Sigmoid colon (tissue), 7 donors: ENCODE measurements around the gene LDLRAD4. TPM values are rescaled to one million over a fixed set of nuclear protein-coding genes. Genes with fewer than 3 reads are reported as not detected.

Experiments
- DNase-seq: peaks from one replicate; pipeline ENCODE4 v3.0.0-alpha.2; 2019
- H3K27ac ChIP-seq, 4 donors: fragments of 200-600 bp; sonication (generic); one replicate each; pipeline ENCODE4 v1.5.1; 2016 to 2019; ENCODE audit warnings: mild to moderate bottlenecking in 1 of 4
- H3K27me3 ChIP-seq, 3 donors: fragments of 200-600 bp; sonication (generic); one replicate each; pipeline ENCODE4 v1.5.1; 2019; ENCODE audit warnings: mild to moderate bottlenecking in 1 of 3
- H3K36me3 ChIP-seq, 4 donors: fragments of 200-600 bp; sonication (generic); one replicate each; pipeline ENCODE4 v1.5.1; 2016 to 2019
- H3K4me1 ChIP-seq, 4 donors: fragments of 200-600 bp; sonication (generic); one replicate each; pipeline ENCODE4 v1.5.1; 2017 to 2019
- H3K4me3 ChIP-seq, 4 donors: fragments of 200-600 bp; sonication (generic); one replicate each; pipeline ENCODE4 v1.5.1; 2017 to 2019; ENCODE audit warnings: mild to moderate bottlenecking in 2 of 4, moderate library complexity in 1 of 4
- H3K9me3 ChIP-seq, 4 donors: fragments of 200-600 bp in 3 of 4; sonication (generic) in 3 of 4; one replicate each; pipeline versions ENCODE4 v1.5.1 to v1.6.1; 2013 to 2019
- EP300 ChIP-seq, 4 donors: sonication (generic); formaldehyde crosslinking; IDR thresholded peaks; one replicate each; pipeline ENCODE4 v1.6.1; 2017; ENCODE audit warnings: antibody characterized with exemption in 4 of 4
- POLR2A ChIP-seq, 2 donors: fragments of 450-650 bp; IDR thresholded peaks; one replicate each; pipeline ENCODE4 v1.6.1; 2016; ENCODE audit warnings: antibody characterized with exemption in 2 of 2, mild to moderate bottlenecking in 2 of 2, moderate library complexity in 2 of 2
- POLR2AphosphoS5 ChIP-seq, 4 donors: sonication (generic); formaldehyde crosslinking; IDR thresholded peaks; one replicate each; pipeline ENCODE4 v1.6.1; 2017; ENCODE audit warnings: antibody characterized with exemption in 4 of 4
- WGBS, 2 donors: extraction: QIAGEN DNeasy Blood & Tissue Kit; methylation state at CpG; one replicate each; pipeline ENCODE4 v1.1.7; 2013; 5-methylcytosine and 5-hydroxymethylcytosine counted together
- intact Hi-C: fragments of 100-400 bp; cut with DNase I; formaldehyde crosslinking; loops from one replicate; pipeline ENCODE4 v1.15.1; 2023
- polyA plus RNA-seq, 3 donors: library from polyadenylated mRNA; stranded (reverse); fragments of 200-250 nt; gene quantifications; one replicate each; pipeline ENCODE4 v1.2.3, GENCODE V29; 2013
- total RNA-seq, 4 donors: library from RNA; depleted of rRNA; stranded (reverse); fragments of >200 nt; gene quantifications; one replicate each; pipeline ENCODE4 v1.1.0, GENCODE V29; 2016
- TF ChIP-seq, protein P1 (sequence below), 4 experiments: fragments of 450-650 bp in 3 of 4; fragments of 200-600 bp in 1 of 4; IDR thresholded peaks; one replicate each; pipeline ENCODE4 v1.5.1; 2016 to 2019; ENCODE audit warnings: antibody characterized with exemption in 4 of 4, mild to moderate bottlenecking in 3 of 4, moderate library complexity in 2 of 4
- donor health status: healthy with polysubstance abuse.
- donor health status: Bipolar disorder and iron deficiency.
- donor health status: healthy.

Gene LDLRAD4
- total and polyA plus RNA-seq, 7 donors = 1.2 to 28.2 (median 17.2) TPM

DNA sequence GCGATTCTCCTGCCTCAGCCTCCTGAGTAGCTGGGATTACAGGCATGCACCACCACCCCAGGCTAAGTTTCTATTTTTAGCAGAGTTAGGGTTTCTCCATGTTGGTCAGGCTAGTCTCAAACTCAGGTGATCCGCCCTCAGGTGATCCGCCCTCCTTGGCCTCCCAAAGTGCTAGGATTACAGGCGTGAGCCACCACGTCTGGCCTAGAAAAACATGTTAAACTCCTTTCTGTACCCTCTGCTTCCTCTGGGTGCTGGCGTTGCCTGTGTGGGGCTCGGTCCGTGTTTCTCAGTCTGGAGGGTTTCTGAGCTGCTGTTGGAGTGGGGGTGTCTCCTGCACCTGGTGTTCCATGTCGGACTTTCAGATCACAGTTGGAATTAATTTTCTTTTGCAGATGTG, 17.9 kb downstream of the LDLRAD4 start:
- TF ChIP-seq, protein P1, sequence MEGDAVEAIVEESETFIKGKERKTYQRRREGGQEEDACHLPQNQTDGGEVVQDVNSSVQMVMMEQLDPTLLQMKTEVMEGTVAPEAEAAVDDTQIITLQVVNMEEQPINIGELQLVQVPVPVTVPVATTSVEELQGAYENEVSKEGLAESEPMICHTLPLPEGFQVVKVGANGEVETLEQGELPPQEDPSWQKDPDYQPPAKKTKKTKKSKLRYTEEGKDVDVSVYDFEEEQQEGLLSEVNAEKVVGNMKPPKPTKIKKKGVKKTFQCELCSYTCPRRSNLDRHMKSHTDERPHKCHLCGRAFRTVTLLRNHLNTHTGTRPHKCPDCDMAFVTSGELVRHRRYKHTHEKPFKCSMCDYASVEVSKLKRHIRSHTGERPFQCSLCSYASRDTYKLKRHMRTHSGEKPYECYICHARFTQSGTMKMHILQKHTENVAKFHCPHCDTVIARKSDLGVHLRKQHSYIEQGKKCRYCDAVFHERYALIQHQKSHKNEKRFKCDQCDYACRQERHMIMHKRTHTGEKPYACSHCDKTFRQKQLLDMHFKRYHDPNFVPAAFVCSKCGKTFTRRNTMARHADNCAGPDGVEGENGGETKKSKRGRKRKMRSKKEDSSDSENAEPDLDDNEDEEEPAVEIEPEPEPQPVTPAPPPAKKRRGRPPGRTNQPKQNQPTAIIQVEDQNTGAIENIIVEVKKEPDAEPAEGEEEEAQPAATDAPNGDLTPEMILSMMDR (IDR thresholded peaks at IDR 0.05) = no peak
- no peak for TF ChIP-seq POLR2AphosphoS5 (IDR thresholded peaks at IDR 0.05)
- no peak for TF ChIP-seq EP300 (IDR thresholded peaks at IDR 0.05)
- no peak for TF ChIP-seq POLR2A (IDR thresholded peaks at IDR 0.05)
- peaks cover 0 to 72% (median 27%) of the 10 kb centered on the region in 4 donors for H3K4me1 ChIP-seq
- H3K27ac ChIP-seq = peak overlapping the region in 3 of 4 donors; percentile 7 to 82 (median 67)
- intact Hi-C loops = no loop called here
- no peaks in the 10 kb centered on the region for H3K27me3 ChIP-seq
- H3K4me3 ChIP-seq = no peak overlapping the region
- 93% methylated on average over 9 of the region's 9 CpGs for WGBS, 2 donors
- no peaks in the 10 kb centered on the region for H3K36me3 ChIP-seq
- DNase-seq = no peak
- H3K9me3 ChIP-seq = no peaks in the 10 kb centered on the region

- DNase-seq = no peak
- WGBS, 2 donors = 90 to 91% methylated on average over 7 of the region's 7 CpGs
- peaks cover 0 to 65% (median 24%) of the 10 kb centered on the region in 4 donors for H3K4me1 ChIP-seq
- no peaks in the 10 kb centered on the region for H3K27me3 ChIP-seq
- TF ChIP-seq POLR2A (IDR thresholded peaks at IDR 0.05) (no peak), EP300 (IDR thresholded peaks at IDR 0.05) (no peak), POLR2AphosphoS5 (IDR thresholded peaks at IDR 0.05) (no peak)
- TF ChIP-seq, protein P1 (IDR thresholded peaks at IDR 0.05) = no peak
- no peak overlapping the region for H3K4me3 ChIP-seq
- no peaks in the 10 kb centered on the region for H3K9me3 ChIP-seq
- H3K36me3 ChIP-seq = no peaks in the 10 kb centered on the region
- H3K27ac ChIP-seq = peak overlapping the region in 2 of 4 donors; percentile 67 to 82
- intact Hi-C loops = no loop called here
Observed at GRCh38 chr18:13237073-13237472, 18.5 kb downstream of the LDLRAD4 start.

DNA sequence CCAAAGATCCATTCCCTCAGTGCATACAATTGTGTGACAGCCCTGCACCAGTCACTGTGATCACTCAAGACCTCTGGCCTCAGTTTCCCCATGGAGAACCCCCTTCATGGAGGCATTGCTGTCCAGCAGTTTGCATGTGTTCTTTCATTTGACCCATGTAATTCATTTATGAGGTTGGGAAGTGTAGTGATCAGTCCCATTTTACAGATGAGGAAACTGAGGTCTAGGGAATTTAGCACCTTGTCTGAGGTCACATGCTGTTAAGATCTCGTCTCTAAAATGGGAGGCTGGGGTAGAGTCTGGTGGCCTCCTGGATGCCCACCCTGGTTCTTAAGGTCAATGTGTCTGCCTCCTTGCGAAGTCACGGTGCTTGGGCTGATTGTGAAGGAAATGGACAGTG, 19.1 kb downstream of the LDLRAD4 start:
- H3K9me3 ChIP-seq = no peaks in the 10 kb centered on the region
- WGBS, 2 donors = 77 to 79% methylated on average over 3 of the region's 3 CpGs
- H3K36me3 ChIP-seq = no peaks in the 10 kb centered on the region
- TF ChIP-seq EP300 (IDR thresholded peaks at IDR 0.05) (no peak), POLR2A (IDR thresholded peaks at IDR 0.05) (no peak), POLR2AphosphoS5 (IDR thresholded peaks at IDR 0.05) (no peak)
- TF ChIP-seq, protein P1 (IDR thresholded peaks at IDR 0.05) = no peak
- no peak overlapping the region for H3K4me3 ChIP-seq
- intact Hi-C loops = no loop called here
- no peak for DNase-seq
- peaks cover 0 to 60% (median 20%) of the 10 kb centered on the region in 4 donors for H3K4me1 ChIP-seq
- no peak overlapping the region for H3K27ac ChIP-seq
- no peaks in the 10 kb centered on the region for H3K27me3 ChIP-seq

DNA sequence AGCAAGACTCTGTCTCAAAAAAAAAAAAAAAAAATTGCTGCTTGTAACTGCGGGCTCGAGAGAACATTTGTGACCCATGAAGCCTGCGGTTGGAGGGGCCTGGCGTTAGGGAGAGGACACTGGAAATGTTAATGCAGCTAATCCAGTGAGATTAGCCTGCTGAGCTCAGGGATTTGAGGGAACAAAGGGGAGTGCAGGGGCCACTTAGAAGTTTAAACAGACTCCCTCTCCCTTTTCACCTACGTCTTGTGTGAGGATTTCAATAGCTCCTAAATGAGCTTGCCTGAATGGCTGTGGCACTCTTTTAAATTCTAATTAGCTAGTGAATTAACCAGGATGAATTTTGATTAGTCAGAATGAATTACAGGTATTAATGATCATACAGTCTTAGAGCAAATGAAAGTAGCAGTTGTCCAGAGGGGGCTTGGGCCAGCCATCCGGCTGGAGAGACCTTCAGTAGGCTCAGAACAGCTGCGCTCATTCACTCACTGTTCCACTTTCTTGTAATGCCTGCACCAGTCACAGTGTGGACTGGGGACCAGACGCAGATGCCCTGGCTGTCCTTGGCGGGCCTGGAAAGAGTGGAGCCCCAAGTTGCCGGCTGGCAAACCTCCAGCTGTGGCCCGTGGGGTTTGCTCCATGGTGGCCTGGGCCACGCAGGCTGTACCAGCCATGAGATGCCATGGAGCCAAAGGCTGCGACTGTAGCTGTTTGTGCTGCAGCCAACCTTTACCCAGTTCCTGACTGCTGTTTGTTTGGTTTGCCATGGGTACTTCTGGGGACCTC, 20.8 kb downstream of the LDLRAD4 start:
- Histone ChIP-seq H3K36me3 (no peaks in the 10 kb centered on the region), H3K27me3 (no peaks in the 10 kb centered on the region), H3K9me3 (no peaks in the 10 kb centered on the region), H3K4me1 (peaks cover 0 to 42% (median 18%) of the 10 kb centered on the region in 4 donors), H3K4me3 (no peak overlapping the region), H3K27ac (no peak overlapping the region)
- intact Hi-C loops = no loop called here
- WGBS, 2 donors = 90 to 91% methylated on average over 13 of the region's 13 CpGs
- TF ChIP-seq, protein P1 (IDR thresholded peaks at IDR 0.05) = no peak
- TF ChIP-seq POLR2A (IDR thresholded peaks at IDR 0.05) (no peak), POLR2AphosphoS5 (IDR thresholded peaks at IDR 0.05) (no peak), EP300 (IDR thresholded peaks at IDR 0.05) (no peak)
- DNase-seq = no peak
